Measurements from ENCODE around the gene VAC14. TPM values are rescaled to one million over a fixed set of nuclear protein-coding genes. Genes with fewer than 3 reads are reported as not detected.

Gene VAC14
- total RNA-seq, 1 experiment from 2014 or later = 49.9 TPM

DNA sequence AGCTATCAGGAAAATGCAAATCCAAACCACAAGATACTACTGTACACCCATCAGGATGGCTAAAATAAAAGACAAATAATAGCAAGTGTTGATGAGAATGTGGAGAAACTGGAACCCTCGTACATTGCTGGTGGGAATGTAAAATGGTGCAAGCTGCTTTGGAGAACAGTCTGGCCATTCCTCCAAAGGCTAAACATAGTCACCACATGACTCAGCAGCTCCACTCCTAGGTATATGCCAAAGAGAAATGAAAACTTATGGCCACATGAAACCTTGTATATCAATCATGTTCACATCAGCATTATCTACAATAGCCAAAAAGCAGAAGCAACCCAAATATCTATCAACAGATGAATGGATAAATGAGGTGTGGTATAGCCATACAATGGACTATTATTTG, 28.5 kb downstream of the VAC14 start:
- Histone ChIP-seq H4K8ac (replicated peaks; ENCODE audit: insufficient read length, low read depth, low read length) (no peak overlapping the region), H3K79me1 (ENCODE audit: insufficient read depth, low read depth, low read length, poor library complexity, severe bottlenecking) (no peaks in the 10 kb centered on the region), H3K18ac (ENCODE audit: insufficient read length, low read depth, low read length) (no peak overlapping the region), H2AFZ (ENCODE audit: low read length) (no peak overlapping the region), H3K14ac (ENCODE audit: insufficient read depth, low read length) (no peak overlapping the region), H2BK12ac (ENCODE audit: insufficient read length, low read depth, low read length) (no peak overlapping the region), H3K9ac (ENCODE audit: extremely low read depth, insufficient read length, low read length) (no peak overlapping the region), H3K79me2 (ENCODE audit: insufficient read depth, low read length) (no peaks in the 10 kb centered on the region), H3K4ac (ENCODE audit: low read depth, low read length) (no peak overlapping the region), H3K56ac (ENCODE audit: insufficient read length, low read depth, low read length) (no peak overlapping the region), H3K4me2 (ENCODE audit: insufficient read depth, insufficient read length, low read length) (no peak overlapping the region), H4K20me1 (ENCODE audit: control insufficient read depth, insufficient read depth, insufficient read length) (no peaks in the 10 kb centered on the region), H3K9me3 (ENCODE audit: control insufficient read depth, low read depth, low read length) (no peaks in the 10 kb centered on the region), H3K23me2 (ENCODE audit: insufficient read length, low read depth, low read length, poor library complexity, severe bottlenecking) (no peaks in the 10 kb centered on the region), H3K23ac (ENCODE audit: insufficient read length, low read depth, low read length) (no peak overlapping the region), H3K27me3 (ENCODE audit: insufficient read depth, low read length) (no peaks in the 10 kb centered on the region), H3T11ph (ENCODE audit: low read length) (no peak overlapping the region), H4K5ac (ENCODE audit: insufficient read length, low read depth, low read length) (no peak overlapping the region), H2BK20ac (ENCODE audit: low read depth, low read length, poor library complexity, severe bottlenecking) (no peak overlapping the region), H2BK15ac (ENCODE audit: low read depth, low read length) (no peak overlapping the region), H2BK120ac (ENCODE audit: low read depth, low read length, poor library complexity, severe bottlenecking) (no peak overlapping the region), H3K27ac (ENCODE audit: insufficient read length, low read depth, low read length) (no peak overlapping the region), H3K4me1 (ENCODE audit: insufficient read depth, low read length) (no peaks in the 10 kb centered on the region), H4K91ac (ENCODE audit: insufficient read length, low read depth, low read length) (no peak overlapping the region), H2BK5ac (ENCODE audit: insufficient read length, low read length) (no peak overlapping the region), H2AK5ac (ENCODE audit: insufficient read length, low read length) (no peak overlapping the region)
- no peak overlapping the region for H3K4me3 Mint-ChIP-seq
- H3K36me3 Mint-ChIP-seq (ENCODE audit: insufficient read depth in 1 of 3, low read depth in 3 of 3) = peaks cover 8 to 43% (median 22%) of the 10 kb centered on the region in 3 experiments; a peak in 6 of 7 replicates
- H3K27ac Mint-ChIP-seq = no peak overlapping the region
- H3K27me3 Mint-ChIP-seq (ENCODE audit: low read depth) = no peaks in the 10 kb centered on the region
- DNase-seq = no peak
- no peaks in the 10 kb centered on the region for H3K9me3 Mint-ChIP-seq
- TF ChIP-seq CTCF (conservative IDR thresholded peaks at IDR 0.05) = no peak
- no CpG with 5 or more reads among the region's 1 CpG for WGBS (ENCODE audit: extremely low coverage, insufficient read length, low lambda C conversion rate)
- H3K4me1 Mint-ChIP-seq = no peaks in the 10 kb centered on the region
